Large intestine (tissue), 3 donors: ENCODE measurements around the gene WLS. TPM values are rescaled to one million over a fixed set of nuclear protein-coding genes. Genes with fewer than 3 reads are reported as not detected.
"Not testable (repeated sequence)": the region's sequence is repeated elsewhere in the genome, so short reads cannot be mapped to it uniquely, and the experiment has no call there.

Experiments used
- DNase-seq, 2 donors: peaks; one replicate each; pipeline versions ENCODE4 v3.0.0 to v3.0.0-alpha.2; 2013
- H3K27ac ChIP-seq: one replicate; pipeline ENCODE4 v1.5.1; 2013; ENCODE audit warnings: low read length
- H3K27me3 ChIP-seq: 2 replicates; pipeline ENCODE4 v1.6.1; 2013; ENCODE audit warnings: low read length; ENCODE audit not compliant: control insufficient read depth, insufficient read depth
- H3K36me3 ChIP-seq: 2 replicates; pipeline ENCODE4 v1.6.1; 2013; ENCODE audit warnings: low read length; ENCODE audit not compliant: control insufficient read depth, insufficient read depth
- H3K4me1 ChIP-seq: one replicate; pipeline ENCODE4 v1.6.1; 2013; ENCODE audit warnings: low read length; ENCODE audit not compliant: control insufficient read depth, insufficient read depth
- H3K4me3 ChIP-seq: one replicate; pipeline ENCODE4 v1.5.1; 2013; ENCODE audit warnings: low read length
- H3K9me3 ChIP-seq: one replicate; pipeline ENCODE4 v1.6.1; 2013; ENCODE audit warnings: mild to moderate bottlenecking, low read depth, low read length, moderate library complexity; ENCODE audit not compliant: control insufficient read depth
- WGBS: methylation state at CpG from one replicate; pipeline ENCODE4 v1.1.5; 2013; ENCODE audit warnings: low lambda C conversion rate; ENCODE audit not compliant: insufficient coverage; 5-methylcytosine and 5-hydroxymethylcytosine counted together
- polyA plus RNA-seq: library from polyadenylated mRNA; unstranded; fragments of 120-200 nt; gene quantifications from one replicate; pipeline ENCODE4 v1.2.1, GENCODE V29; 2013

Gene WLS
- polyA plus RNA-seq, 1 donor = 63.3 TPM

DNA sequence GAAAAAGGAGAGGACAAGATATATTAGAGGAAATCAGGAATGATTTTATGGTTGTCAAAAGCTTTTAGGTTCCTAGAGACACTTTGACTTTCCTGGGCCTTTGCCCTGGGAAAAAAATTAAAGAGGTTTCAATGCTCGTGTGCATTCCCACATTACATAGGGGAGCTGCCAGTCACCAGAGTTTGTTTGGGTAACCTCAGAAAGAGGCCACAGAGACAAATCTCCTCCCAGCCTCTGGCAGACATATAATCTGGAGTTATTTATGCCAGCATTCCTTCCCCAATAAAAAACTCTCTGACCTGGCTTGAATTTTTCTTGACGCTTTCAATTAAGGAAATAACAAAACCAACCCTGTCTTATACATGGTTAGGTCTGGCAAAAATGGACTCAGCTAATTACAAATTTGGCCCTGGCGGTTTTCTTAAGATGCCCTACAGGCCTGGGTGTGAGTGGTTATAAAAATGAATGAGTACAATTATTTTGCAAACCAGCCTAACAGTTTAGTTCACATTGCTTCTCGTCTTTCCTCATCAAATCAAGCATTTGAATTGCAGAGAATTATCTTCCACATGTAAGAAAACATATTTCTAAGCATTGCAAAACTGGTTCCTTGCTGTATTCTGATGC, 63.7 kb downstream of the WLS start:
- no peak overlapping the region for H3K27ac ChIP-seq

DNA sequence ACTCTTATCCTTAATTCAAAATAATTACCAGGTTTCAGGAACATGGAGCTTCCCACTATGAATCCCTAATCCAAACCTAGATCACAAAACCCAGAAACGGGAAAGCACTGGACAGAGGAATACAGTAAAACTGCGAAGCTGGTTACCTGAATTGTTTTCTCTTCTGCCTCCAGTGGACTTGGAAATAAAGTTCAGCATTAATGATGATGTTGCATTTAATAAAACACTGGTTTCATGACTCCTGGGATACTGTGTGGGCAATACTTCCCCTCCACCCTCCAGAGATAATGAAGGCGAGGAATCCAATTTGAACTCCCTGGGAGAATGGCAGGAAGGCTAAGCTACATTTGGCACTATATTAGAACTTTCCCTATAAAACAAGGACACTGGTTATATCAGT, 65.1 kb downstream of the WLS start:
- H3K27me3 ChIP-seq = no peaks in the 10 kb centered on the region
- no peaks in the 10 kb centered on the region for H3K9me3 ChIP-seq
- H3K36me3 ChIP-seq = peaks cover 6% of the 10 kb centered on the region
- H3K4me3 ChIP-seq = no peak overlapping the region
- H3K4me1 ChIP-seq = peaks cover 8% of the 10 kb centered on the region
- no peak overlapping the region for H3K27ac ChIP-seq
- DNase-seq = no peak
- no CpG with 5 or more reads among the region's 3 CpGs for WGBS

More for the DNA sequence above, 63.7 kb downstream of the WLS start:
- H3K9me3 ChIP-seq = no peaks in the 10 kb centered on the region
- no peak overlapping the region for H3K4me3 ChIP-seq
- no peaks in the 10 kb centered on the region for H3K27me3 ChIP-seq
- no peaks in the 10 kb centered on the region for H3K36me3 ChIP-seq
- DNase-seq = no peak
- WGBS = 100% methylated on average over 2 of the region's 4 CpGs
- peaks cover 13% of the 10 kb centered on the region for H3K4me1 ChIP-seq

DNA sequence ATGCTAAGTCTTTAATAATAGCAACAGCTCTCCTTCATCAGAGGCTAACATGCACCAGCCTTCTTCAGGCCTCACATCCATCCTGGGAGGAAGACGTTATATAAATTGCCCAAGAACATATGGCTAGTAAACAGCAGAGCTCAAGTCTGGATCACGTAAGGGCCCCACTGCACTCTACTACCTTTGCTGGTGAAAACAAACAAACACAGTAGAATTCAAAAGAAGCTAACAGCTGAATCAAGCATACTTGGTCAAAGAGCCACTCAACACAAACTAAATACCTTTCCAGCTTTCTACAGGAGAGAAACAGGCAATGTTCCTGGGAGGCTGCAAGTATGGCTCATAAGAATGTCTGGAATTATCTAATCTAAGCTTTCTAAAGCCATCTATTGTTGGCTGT, 66.0 kb downstream of the WLS start:
- no CpG with 5 or more reads among the region's 2 CpGs for WGBS
- no peak overlapping the region for H3K27ac ChIP-seq
- H3K9me3 ChIP-seq = no peaks in the 10 kb centered on the region
- peaks cover 8% of the 10 kb centered on the region for H3K4me1 ChIP-seq
- no peak for DNase-seq
- no peaks in the 10 kb centered on the region for H3K27me3 ChIP-seq
- H3K36me3 ChIP-seq = peaks cover 6% of the 10 kb centered on the region
- no peak overlapping the region for H3K4me3 ChIP-seq

DNA sequence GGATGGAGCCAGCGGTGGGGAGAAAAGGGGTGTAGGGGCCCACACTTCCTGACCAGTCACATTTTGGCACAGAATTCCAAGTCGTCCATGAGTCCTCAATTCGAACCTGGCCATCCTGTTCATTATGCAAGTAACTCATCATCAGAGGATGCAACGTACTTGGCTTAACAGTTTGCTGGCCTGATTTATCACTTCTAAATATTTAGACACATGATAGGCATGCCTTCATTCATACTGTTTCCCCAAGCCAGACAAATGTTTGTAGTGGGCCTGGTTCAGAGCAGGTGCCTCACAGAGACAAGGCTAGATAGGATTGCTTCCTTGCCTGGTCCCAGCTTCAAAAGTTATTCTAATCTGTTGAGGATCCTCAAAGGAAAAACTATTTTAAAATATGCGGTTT, 66.7 kb downstream of the WLS start:
- Histone ChIP-seq H3K27ac (no peak overlapping the region), H3K36me3 (peaks cover 6% of the 10 kb centered on the region), H3K9me3 (no peaks in the 10 kb centered on the region), H3K27me3 (no peaks in the 10 kb centered on the region), H3K4me3 (no peak overlapping the region), H3K4me1 (peaks cover 8% of the 10 kb centered on the region)
- no peak for DNase-seq
- WGBS = 90% methylated on average over 2 of the region's 5 CpGs

DNA sequence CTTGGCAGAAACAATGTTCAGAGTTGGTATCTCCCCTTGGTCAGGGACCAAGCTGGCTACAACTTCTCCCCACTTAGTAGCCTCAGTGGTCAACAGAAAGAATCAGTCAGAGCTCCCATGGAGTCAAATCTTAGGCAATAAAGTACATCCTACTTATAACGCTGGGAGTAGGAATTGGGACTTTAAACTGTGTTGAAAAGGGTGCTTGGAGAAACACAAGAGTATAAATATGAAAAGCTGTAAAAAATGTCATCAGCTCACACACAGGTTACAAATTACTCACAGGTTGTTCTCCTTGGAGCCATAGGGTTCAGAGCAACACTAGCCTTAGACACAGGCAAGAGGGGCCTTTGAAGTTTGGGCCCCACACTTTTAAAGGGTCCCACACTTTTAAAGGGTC, 67.4 kb downstream of the WLS start:
- peaks cover 8% of the 10 kb centered on the region for H3K4me1 ChIP-seq
- no CpG with 5 or more reads among the region's 1 CpG for WGBS
- no peaks in the 10 kb centered on the region for H3K27me3 ChIP-seq
- peaks cover 6% of the 10 kb centered on the region for H3K36me3 ChIP-seq
- no peak overlapping the region for H3K4me3 ChIP-seq
- DNase-seq = peak in 1 of 2 donors; percentile 60
- no peak overlapping the region for H3K27ac ChIP-seq
- H3K9me3 ChIP-seq = no peaks in the 10 kb centered on the region

DNA sequence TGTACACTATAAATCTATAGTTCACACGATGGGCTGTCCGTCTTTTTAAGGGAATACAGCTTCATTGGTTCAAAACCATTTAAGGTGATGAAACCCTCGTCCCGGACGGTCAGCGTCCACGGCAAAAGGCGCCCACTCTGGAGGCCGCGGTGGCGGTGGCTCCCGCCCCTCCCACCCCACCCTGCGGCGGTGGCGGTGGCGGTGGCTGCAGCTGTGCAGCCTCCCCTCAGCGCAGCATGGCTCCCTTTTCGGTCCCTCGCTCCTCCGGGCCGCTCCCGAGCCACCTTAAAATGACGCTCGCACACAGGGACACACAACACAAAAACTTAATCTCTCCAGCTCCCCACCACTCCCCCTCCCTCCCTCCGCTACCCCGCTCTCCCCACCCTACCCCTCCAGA, 69.1 kb downstream of the WLS start:
- WGBS = no CpG with 5 or more reads among the region's 26 CpGs
- no peak for DNase-seq
- no peak overlapping the region for H3K27ac ChIP-seq
- H3K36me3 ChIP-seq = peaks cover 6% of the 10 kb centered on the region
- no peaks in the 10 kb centered on the region for H3K27me3 ChIP-seq
- peaks cover 8% of the 10 kb centered on the region for H3K4me1 ChIP-seq
- no peak overlapping the region for H3K4me3 ChIP-seq
- no peaks in the 10 kb centered on the region for H3K9me3 ChIP-seq

DNA sequence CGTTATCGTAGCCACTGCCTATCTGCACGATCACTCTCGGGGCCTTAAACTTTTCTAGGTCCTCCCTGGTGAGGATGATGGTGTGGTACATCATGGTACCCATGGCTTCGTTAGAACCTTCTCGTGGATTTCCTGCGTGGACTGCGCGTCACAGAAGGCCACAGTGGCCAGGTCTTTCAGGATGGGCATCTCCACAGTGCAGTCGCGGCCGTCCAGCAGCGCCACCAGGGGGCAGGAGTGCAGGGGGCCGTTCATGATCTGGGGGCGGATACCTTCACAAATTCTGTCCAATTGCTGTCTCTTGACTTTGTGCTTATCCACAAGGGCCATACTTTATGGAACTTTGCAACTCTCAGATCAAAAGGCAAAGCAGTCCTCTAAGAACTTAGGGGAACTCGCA, 69.6 kb downstream of the WLS start:
- H3K9me3 ChIP-seq = no peaks in the 10 kb centered on the region
- H3K4me3 ChIP-seq = no peak overlapping the region
- H3K27ac ChIP-seq = no peak overlapping the region
- no peaks in the 10 kb centered on the region for H3K27me3 ChIP-seq
- peaks cover 8% of the 10 kb centered on the region for H3K4me1 ChIP-seq
- H3K36me3 ChIP-seq = peaks cover 6% of the 10 kb centered on the region
- no CpG with 5 or more reads among the region's 16 CpGs for WGBS
- DNase-seq = no peak

DNA sequence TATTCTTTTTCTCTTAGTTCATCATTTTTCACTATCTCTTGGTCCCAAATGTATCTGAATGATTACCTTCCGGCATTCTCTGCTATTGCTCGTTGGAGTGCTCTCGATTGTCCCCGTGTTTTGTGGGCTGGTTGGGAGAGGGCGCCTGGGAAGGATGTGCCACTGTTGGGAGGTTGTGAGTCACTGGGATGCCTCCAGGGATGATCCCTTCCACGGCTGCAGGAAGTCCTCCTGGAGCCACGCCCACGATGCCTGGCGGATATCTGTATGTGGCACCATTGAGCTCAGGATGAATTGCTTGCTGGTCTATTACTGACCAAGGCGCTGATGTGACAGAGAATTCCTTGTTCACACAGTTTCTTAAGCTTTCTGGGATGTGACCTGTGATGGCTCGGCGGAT, 70.7 kb downstream of the WLS start:
- not testable (repeated sequence) for H3K9me3 ChIP-seq, H3K36me3 ChIP-seq, H3K4me3 ChIP-seq, DNase-seq, H3K27ac ChIP-seq, H3K27me3 ChIP-seq, H3K4me1 ChIP-seq
- 80% methylated on average over 1 of the region's 12 CpGs for WGBS

DNA sequence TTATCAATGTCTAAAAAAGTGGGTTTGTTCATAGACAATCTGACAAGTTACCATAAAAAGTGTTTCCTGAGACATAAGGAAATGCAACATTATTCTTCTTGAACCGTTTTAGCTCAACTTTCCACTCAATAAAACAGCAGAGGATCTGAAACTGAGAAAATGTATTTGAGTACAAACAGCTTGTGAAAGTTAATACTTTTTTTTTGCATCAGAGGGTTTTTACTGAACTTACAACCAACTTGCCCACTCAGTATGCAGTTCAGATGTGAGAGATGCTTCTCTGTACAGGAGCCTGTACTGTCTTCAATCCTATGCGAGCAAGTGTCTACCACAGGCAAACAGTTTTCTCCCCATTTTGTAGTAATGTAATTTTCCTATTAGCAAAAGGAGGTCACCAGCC, 71.4 kb downstream of the WLS start:
- not testable (repeated sequence) for H3K27me3 ChIP-seq, H3K36me3 ChIP-seq, H3K9me3 ChIP-seq, H3K4me3 ChIP-seq, H3K4me1 ChIP-seq, DNase-seq, H3K27ac ChIP-seq
- WGBS = 57% methylated on average over 1 of the region's 2 CpGs

DNA sequence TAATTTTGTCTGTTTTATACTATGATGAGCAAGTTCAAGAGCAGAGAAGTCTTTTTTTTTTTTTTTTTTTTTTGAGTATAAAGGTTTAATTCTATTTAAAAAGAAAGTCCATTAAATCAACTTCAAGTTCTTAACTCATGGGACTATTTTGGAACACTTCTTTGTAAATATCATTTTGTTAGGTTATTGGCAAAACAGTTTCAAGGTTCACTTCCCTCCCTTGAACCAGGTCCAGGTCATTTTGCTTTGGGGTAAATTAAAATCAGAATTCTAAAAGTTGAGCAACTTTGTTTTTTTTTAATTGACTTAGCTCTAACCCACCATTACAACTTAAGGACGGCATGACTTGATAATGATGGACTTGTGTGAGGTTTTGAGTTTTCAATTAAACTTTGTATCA, 72.3 kb downstream of the WLS start:
- no CpG with 5 or more reads among the region's 1 CpG for WGBS
- Histone ChIP-seq H3K27ac (no peak overlapping the region), H3K4me3 (no peak overlapping the region), H3K4me1 (peaks cover under 1% of the 10 kb centered on the region), H3K36me3 (peaks cover 10% of the 10 kb centered on the region), H3K27me3 (no peaks in the 10 kb centered on the region), H3K9me3 (no peaks in the 10 kb centered on the region)
- no peak for DNase-seq

DNA sequence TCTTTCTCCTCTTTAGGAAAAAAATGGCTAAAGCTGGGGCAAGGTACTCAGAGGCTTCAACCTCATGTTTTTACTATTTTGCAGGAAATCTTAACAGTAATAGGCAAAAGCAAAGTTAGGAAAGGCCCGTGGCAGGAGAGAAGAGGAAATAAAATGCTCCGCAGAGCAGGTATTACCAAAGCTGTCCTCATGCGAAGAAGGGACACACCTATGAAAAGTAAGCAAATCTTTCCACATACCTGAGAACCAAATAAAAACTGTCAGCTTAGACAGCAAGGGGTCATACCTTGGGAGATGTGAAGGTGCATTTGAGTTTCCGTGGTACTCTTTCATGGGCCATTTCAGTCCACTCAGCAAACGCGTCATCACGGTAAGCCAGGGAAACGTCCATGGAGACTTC, 73.5 kb downstream of the WLS start:
- Histone ChIP-seq H3K9me3 (no peaks in the 10 kb centered on the region), H3K27me3 (no peaks in the 10 kb centered on the region), H3K4me3 (no peak overlapping the region), H3K27ac (no peak overlapping the region), H3K36me3 (peaks cover 11% of the 10 kb centered on the region), H3K4me1 (no peaks in the 10 kb centered on the region)
- no peak for DNase-seq
- WGBS = no CpG with 5 or more reads among the region's 8 CpGs
